ENCODE results near the gene MID1.

DNA sequence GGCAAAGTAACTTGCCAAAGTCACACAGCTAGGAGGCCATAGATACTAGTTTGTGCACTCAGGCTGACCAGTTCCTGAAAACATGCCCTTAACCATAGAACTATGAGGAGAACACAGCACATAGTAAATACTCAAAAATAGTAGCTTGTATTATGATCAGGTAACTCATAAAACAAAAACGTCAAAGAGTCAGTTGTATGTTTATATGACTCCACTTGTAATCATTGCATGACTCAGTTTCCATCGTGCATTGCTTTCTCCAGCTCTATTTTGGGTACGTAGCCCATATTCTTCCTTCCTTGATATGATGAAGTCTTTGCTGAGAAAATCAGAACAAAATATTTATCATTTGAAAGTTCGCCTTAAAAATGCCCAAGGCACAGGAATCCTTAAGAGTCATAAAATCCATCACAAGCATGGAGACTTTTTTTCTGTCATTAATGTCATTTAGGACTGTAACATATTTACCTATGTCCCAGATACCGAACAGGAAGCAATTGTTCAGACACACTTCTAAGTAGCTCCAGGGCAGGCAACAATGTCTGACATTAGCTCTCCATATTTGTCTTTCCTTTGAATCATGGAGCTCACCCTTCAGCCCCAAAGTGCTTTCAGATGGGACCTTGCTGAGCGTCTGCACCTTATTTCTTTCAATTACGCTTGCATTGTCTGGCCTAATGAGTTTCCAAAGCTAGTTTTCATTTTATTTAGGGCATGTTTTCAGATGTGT lies 11.2 kb upstream of the MID1 start:
- TF ChIP-seq, protein P1, sequence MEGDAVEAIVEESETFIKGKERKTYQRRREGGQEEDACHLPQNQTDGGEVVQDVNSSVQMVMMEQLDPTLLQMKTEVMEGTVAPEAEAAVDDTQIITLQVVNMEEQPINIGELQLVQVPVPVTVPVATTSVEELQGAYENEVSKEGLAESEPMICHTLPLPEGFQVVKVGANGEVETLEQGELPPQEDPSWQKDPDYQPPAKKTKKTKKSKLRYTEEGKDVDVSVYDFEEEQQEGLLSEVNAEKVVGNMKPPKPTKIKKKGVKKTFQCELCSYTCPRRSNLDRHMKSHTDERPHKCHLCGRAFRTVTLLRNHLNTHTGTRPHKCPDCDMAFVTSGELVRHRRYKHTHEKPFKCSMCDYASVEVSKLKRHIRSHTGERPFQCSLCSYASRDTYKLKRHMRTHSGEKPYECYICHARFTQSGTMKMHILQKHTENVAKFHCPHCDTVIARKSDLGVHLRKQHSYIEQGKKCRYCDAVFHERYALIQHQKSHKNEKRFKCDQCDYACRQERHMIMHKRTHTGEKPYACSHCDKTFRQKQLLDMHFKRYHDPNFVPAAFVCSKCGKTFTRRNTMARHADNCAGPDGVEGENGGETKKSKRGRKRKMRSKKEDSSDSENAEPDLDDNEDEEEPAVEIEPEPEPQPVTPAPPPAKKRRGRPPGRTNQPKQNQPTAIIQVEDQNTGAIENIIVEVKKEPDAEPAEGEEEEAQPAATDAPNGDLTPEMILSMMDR (IDR thresholded peaks at IDR 0.05): no peak
- no peak for TF ChIP-seq ZFX (IDR thresholded peaks at IDR 0.05; ENCODE audit: borderline replicate concordance)
